Activated CD8-positive, alpha-beta memory T cell treated with anti-CD3 and anti-CD28 coated beads, Interleukin-2, amount 50 U/mL, for 24 hours (primary cell): Measurements from ENCODE around the gene NPS.

Experiments used
- DNase-seq: peaks from one replicate; pipeline ENCODE4 v3.0.0-alpha.2; 2020; ENCODE audit errors: extremely low read depth

The NPS gene

DNA sequence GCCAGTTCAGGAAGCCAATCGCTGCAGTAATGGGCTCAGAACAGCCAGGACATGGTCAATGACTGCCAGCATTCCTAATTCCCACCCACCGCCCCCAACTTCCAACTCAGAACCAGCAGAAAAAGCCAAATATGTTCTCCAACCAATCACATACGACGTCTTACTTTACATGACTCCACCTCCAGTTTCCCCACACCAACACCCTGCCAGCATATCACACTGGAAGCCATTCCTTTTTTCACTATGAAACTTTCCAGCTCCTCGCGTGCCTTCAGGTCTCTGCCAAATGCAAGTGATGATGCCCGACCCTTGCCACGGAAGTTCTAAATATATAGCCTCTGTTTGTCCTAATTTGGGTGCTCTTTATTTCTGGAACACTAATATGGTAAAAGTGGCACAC is 12.5 kb downstream of the NPS start:
- no peak for DNase-seq

DNA sequence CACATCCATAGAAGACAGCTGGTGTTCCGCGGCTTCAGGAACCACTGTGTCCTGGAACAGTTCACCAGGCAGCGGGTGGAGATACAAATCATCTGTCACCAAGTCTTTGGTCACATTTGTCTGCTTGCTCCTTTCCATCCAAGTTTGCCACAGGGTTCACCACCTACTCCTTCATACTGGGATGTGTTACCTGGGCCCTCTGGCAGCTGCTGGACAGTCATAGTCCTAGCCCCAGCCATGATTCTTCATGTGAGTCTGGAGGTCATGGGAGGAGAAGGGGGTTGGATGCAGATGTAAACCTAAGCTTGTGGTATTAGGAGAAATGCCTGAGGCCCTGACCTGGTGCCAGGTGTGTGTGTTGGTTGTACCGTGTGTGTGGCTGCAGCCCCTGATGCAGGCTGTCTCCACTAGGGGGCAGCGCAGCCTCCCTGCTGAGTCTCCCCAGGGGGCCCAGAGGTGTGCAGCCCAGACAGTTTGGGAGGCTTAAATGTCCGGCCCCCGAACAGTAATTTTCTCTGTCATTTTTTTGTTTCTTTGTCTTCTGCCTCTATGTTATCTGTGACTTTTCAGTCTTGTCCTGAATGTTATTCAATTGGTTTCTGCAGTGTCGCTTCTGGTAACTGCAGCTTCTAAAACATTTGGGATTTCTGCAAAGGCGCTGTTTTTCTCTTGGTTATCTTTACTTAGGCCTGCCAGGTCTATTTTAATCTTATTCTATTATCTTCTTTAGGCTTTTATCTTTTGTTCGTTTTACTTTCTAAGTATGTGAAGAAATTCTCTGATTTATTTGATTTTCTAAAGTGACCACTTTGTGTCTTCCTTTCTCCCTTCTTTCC is 14.8 kb downstream of the NPS start:
- no peak for DNase-seq

DNA sequence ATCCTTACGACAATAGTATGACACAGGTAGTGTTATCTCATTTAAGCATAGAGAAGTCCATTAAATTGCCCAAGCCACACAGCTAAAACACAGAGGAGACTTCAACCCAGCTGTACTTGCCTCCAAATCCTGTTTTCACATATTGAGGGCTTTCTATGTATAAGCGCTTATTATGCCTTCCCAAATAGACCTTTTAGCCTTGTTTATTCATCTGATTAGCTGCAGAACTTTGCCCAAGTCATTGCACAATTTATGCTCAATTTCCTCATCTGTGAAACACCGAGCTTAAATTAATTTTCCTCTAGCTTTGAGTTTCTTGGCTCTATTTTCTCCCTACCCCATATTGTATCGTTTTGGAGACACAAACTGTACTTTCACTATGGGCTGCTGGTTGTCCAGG is 15.5 kb downstream of the NPS start:
- DNase-seq, result no peak

DNA sequence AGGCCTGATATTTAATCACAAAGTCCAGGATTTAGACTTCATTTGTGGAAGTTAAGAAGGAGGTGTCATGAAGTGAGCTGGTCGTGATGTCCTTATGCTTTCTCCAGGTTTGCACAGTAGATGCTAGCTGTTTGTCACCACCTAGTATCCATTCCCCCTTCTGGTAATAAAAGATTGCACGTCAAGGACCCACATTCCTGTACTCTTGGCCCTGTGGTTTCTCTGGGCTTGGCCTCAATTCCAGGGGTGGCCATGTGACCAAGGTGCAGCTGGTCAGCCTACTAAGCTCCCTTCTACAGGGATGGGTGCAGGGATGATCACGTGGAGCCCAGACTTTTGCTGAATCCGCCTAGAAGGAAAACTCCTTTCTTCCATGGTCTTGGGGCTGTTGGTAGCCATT is 16.5 kb downstream of the NPS start:
- DNase-seq, result no peak

DNA sequence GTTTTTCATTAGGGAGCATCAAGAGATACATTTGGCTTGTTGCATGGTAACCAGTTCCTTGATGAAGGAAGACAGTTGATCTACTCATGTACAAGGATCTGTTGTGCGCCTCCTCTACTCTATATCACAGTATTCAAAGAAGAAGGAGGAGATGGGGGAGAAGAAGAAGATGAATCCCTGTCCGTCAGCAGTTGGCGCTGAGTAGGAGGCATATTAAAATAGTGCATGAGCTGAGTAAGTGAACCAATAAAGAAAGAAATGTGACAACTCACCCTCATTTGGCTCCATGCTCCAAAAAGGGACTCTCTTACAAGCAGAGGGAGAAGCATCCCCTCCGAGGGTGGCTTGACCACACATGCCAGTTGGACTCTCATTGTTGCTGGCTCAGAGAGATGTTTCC is 20.1 kb downstream of the NPS start:
- DNase-seq, result no peak

DNA sequence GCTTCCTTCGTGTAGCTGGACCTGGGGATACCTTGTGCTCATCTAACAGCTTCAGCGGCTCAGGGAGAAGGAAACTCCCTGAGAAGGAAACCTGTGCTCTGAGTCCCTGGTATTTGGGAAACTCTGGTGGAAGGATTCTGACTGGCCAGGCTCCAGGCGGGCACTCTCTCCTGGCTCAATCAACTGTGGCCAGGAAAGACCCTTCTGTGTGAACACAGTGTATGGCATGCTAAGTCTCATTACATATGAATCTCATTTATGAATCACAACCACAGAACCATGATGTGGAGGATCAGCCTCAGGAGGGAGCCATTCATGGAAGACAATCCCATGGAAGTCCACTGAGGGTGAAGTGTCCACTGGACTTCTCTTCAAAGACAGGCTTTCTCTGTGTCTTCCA is 20.9 kb downstream of the NPS start:
- no peak for DNase-seq

DNA sequence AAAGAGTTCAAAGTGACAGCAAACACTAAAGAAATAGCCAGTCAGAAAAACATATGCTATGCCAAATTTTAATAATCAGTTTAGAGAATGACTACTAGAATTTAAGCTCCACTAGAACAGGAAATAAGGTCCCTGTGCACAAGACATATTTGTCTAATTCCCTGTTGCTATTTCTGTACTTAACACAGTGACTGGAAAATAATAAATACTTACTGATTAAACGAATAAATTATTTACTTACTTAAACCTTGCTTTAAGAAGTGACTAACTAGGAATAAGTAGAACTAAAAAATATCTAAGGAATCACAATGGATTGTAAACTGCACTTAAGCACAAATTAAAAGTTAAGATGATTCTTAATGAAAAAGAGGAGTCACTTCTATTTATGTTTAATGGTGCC is 22.3 kb downstream of the NPS start:
- DNase-seq, result no peak

DNA sequence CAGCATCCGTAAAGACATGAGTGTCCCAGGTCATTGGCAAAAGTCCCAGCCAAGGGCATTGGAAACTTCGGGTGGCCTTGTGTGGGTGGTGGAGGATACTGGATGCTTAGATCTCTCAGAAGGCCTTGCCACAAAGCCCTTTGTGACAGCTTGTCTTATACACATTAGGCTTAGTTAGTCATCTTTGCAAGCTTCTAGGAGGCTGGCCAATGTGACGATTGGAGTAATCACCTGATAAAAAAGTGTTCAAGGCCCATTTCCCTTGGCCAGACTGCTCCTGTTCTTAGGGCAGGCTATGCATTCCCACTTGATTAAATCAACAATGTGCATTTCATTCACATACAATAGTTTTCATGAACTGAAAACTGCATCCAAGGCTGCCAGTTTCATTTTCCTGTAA is 26.9 kb downstream of the NPS start:
- DNase-seq, result no peak

DNA sequence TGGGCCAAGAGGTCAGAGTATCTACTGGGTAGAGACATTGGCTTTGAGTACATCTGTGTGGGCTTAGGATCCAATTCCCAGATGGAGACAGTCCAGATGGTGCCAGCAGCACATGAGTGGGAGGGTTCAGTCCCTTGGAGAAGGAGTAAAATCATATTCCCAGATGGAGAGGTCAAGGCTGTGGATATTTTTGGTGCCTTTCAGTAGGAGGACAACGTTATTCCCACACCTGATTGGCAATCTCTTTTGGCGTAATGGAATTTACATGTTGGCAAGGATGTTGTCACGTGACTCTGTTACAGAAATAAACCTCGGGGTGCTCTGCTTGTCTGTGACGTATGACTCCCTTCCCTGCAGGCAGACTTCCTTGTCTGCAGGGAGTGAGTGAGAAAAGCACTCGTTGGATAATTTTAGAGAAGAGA is 27.6 kb downstream of the NPS start:
- DNase-seq, result no peak

DNA sequence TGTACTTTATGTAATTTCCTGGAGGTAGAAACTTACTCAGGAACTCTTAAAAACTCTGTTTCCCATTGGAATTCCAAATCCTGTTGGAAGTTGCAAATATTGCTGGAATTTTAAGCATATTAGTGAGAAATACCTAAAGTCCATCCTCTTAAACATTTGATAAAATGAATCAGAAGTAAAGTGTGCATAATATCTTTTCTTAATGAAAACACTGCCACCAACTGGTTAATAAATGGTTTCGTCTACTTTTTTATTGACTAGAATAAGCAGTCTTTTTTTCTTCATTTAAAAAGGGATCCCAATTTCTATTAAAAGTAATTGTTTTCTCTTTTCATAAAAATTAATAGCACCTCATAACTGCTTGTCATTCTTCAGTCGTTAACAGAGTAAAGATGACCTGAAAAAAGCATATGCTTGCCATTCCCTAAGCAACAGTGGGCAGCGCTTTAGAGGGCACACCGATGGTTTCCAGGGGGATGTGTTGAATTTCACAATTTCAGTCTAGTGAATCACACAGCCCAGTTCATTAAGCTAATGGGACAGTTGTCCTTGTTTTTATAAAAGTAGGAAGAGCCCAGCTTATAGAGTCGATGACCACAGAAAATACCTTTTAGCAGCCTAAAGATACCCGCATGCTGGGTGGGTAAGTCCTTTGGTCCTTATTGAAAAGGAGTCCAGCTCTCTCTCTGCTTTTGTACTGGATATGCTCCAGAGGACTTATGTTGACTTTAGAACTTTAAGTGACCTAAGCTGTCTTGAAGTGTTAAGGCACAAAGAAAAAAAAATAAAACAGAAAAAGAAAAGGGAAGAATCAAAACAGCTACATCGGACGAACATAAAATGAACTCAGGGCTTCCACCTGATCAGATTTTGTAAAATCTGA is 28.5 kb downstream of the NPS start:
- DNase-seq, result no peak

DNA sequence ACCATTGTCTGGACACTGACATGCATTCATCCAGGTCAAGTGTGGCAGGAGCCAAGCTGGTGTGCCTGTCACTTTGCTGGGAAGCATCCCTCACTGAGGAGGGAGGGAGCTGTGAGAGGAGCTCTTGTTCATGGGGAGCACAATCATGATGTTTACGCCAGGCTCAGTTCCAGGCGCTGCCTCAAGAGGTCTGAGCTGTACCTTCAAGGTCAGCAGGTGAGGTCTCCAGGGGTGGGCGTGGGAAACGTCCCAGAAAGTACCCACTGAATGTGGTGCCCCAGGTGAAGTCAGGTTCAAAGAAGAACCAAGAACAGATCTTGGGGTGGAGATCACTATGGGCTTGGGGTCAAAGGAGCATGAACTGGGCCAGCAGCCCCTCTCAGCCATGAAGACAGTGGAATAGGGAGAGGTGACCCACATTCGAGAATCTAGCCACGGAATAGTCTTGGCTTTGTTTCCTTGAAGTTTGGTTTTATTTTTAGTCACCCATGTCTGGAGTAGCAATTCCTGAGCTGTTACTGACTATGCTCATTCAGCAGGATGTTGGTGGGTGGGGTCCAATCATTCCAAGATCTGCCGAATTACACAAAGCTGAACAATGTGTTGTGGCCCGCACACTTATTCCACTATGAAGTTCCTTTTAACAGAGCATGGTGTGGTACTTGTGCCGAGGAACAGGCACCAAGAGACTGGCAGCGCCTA is 29.3 kb downstream of the NPS start:
- DNase-seq, result no peak

DNA sequence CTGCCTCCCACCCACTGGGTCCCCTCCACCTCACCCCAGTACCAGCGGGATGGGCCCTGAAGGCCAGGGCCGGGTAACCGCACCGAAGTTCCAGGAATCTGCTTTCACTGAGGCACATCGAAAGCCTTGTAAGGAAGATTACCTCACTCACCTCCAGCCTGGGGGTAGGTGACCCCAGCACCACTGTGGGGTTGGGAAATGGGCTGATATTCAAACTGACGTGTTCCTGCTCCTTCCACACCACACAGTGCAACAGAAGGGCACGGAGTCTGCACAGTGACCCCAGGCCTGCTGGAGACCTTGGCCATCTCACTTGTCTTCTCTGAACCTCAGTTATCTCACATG is 29.8 kb downstream of the NPS start:
- no peak for DNase-seq

DNA sequence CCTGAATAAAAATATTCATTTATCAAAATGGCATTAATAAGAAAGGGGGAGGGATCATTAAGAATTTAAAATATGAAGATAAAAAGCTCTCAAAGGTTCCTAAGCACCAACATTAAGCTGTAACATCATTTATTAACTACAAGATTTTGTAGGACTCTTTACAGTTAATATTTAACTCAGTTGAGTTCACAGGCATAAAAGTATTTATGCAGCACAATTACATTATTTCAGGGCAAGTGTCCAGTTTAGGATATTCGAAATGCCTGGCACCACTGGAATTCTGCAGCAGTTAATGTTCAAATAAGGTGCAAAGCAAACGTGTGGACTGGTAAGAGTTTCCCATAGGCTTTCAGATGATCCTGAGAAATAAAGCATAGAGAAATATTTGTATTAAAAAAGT is 30.5 kb downstream of the NPS start:
- no peak for DNase-seq

DNA sequence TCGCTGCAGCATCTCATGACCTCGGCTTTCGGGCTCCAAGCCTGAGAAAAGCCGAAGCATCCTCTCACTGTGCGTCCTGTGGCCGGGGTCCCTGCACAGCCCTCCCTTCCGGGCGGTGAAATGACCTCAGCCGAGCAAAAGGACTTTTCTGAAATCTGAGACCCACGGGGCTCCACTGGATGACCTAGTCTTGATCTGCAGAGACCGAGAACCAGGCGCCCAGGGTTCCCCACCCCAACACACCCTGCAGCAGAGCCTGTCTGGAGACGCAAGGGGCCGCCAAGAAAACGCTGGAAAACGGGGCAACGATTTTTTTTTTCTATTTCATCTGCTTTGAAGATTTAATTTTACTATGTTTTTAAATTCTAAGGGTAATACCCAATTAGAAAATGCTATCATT is 31.7 kb downstream of the NPS start:
- DNase-seq, result no peak

DNA sequence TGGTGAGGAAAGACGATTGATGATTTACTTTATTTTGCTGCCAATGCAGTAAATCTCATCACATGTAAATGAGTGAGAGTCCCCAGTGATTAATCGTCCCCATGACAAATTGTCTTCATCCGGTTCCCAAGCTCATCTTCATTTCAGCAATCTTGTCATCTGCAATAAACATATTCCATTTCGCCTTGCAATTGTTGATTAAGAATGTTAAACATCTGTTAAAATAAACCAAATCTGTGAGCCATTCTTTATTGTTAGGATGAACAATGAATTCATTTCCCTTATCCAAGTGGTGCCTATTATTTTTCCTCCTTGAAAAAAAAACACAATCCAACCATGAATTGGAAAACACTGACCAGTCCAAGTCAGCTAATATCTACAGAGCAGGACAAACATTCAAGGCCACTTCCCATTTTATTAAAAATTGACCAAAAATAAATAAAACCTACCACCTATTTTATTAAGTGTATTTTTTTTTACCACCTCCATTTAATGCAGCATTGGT is 36.5 kb downstream of the NPS start:
- no peak for DNase-seq

DNA sequence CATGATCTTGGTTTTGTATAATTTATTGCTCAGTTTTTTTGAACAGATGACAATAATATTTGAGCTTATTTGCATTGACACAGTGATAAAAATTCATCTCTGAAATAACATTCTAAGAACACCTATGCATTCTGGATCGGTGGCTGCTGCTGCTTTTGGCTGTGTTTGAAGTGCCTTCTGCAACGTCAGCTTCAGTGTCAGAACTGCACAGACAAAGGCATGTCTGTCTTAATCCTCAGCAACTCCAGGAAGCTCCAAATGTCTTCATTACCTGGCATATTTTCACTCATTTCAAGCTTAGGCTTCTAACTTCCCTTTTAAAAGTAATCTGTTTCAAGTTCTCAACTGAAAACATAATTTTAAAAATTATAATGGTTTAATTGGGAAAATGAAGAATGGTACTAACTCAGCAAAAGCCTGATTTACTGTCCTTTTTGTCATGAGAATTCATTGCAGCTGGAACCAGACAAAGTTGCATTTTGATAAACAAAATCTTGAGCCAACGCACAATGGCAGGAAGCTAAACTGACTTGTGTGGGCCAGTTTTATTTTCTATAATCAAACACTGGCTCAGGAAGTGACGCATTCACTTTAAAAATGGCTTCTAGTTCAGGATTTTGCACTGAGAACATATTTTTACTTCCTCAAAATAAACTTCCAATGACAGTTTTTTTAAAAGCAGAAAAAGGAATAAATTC is 38.7 kb downstream of the NPS start:
- no peak for DNase-seq

DNA sequence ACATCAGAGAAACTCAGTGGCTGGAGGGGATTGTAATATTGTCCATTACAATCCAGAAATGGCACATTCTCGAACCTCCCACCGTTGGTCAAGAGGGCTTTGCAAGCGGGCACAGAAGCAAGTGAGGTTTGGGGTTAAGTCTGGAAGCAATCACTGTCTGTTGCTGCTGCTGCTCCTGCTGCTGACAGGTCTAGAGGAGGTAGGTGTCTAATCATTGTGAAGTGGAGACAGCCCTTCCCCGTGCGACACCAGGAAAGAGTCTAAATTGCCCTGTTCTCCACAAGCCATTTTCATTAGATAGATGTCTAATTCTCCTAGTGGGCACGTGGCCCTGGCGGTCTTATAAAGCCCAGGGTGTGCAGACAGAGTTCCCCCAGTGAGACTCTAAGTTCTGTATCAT is 43.5 kb downstream of the NPS start:
- DNase-seq, result no peak

DNA sequence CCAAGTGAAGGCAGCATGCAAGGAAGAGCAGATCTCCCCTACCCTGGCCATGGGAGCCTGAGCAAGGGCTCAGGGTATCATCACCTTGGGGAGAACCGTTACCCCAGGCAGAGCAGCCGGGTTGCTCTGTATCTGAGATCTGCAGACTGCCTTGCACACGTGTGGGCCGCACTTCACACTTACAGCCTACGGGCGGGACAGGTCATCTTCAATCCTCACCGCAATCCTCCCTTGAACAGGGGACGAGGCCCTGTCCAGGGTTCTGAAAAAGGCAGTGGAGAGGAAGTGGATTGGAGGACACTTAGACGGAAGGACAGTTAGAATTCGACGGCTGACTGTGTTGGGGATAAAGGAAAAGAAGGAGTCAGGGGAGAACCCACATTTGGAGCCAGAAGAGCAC is 51.4 kb downstream of the NPS start:
- no peak for DNase-seq
